ENCODE measurements around the gene IDH3A.

Gene IDH3A

DNA sequence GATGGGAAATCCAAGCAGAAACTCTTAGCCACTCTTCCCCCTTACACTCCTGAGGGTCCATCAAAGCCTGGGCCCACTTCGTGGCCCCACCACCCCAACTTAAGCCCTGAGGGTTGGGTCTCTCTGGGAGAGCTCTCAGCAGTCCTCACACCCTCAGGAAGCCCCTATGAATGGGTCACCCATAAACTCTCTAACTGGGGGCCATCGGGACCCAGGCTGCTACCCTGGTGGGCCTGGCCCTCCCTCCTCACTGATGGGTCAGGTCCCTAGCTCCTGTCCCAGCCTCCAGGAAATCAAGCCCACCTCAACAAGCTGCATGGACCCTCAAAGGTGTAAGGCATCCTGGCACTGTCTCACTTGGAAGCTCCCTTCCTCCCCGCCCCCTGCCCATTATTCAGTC, 37.4 kb upstream of the IDH3A start:
- TF ChIP-seq ZC3H10 (CRISPR knock-in tag; IDR thresholded peaks at IDR 0.05) = no peak
- TF ChIP-seq, protein P1, sequence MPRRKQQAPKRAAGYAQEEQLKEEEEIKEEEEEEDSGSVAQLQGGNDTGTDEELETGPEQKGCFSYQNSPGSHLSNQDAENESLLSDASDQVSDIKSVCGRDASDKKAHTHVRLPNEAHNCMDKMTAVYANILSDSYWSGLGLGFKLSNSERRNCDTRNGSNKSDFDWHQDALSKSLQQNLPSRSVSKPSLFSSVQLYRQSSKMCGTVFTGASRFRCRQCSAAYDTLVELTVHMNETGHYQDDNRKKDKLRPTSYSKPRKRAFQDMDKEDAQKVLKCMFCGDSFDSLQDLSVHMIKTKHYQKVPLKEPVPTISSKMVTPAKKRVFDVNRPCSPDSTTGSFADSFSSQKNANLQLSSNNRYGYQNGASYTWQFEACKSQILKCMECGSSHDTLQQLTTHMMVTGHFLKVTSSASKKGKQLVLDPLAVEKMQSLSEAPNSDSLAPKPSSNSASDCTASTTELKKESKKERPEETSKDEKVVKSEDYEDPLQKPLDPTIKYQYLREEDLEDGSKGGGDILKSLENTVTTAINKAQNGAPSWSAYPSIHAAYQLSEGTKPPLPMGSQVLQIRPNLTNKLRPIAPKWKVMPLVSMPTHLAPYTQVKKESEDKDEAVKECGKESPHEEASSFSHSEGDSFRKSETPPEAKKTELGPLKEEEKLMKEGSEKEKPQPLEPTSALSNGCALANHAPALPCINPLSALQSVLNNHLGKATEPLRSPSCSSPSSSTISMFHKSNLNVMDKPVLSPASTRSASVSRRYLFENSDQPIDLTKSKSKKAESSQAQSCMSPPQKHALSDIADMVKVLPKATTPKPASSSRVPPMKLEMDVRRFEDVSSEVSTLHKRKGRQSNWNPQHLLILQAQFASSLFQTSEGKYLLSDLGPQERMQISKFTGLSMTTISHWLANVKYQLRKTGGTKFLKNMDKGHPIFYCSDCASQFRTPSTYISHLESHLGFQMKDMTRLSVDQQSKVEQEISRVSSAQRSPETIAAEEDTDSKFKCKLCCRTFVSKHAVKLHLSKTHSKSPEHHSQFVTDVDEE (CRISPR knock-in tag; IDR thresholded peaks at IDR 0.05) = no peak
- TF ChIP-seq BACH2 (CRISPR knock-in tag; IDR thresholded peaks at IDR 0.05; ENCODE audit: borderline replicate concordance) = no peak
- TF ChIP-seq, protein P2, sequence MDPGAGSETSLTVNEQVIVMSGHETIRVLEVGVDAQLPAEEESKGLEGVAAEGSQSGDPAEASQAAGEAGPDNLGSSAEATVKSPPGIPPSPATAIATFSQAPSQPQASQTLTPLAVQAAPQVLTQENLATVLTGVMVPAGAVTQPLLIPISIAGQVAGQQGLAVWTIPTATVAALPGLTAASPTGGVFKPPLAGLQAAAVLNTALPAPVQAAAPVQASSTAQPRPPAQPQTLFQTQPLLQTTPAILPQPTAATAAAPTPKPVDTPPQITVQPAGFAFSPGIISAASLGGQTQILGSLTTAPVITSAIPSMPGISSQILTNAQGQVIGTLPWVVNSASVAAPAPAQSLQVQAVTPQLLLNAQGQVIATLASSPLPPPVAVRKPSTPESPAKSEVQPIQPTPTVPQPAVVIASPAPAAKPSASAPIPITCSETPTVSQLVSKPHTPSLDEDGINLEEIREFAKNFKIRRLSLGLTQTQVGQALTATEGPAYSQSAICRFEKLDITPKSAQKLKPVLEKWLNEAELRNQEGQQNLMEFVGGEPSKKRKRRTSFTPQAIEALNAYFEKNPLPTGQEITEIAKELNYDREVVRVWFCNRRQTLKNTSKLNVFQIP (CRISPR knock-in tag; IDR thresholded peaks at IDR 0.05; ENCODE audit: borderline replicate concordance, low read depth) = no peak
- no peak for TF ChIP-seq ZFP30 (CRISPR knock-in tag; IDR thresholded peaks at IDR 0.05)
- no peak for TF ChIP-seq CSDC2 (CRISPR knock-in tag; IDR thresholded peaks at IDR 0.05)
- TF ChIP-seq, protein P3, sequence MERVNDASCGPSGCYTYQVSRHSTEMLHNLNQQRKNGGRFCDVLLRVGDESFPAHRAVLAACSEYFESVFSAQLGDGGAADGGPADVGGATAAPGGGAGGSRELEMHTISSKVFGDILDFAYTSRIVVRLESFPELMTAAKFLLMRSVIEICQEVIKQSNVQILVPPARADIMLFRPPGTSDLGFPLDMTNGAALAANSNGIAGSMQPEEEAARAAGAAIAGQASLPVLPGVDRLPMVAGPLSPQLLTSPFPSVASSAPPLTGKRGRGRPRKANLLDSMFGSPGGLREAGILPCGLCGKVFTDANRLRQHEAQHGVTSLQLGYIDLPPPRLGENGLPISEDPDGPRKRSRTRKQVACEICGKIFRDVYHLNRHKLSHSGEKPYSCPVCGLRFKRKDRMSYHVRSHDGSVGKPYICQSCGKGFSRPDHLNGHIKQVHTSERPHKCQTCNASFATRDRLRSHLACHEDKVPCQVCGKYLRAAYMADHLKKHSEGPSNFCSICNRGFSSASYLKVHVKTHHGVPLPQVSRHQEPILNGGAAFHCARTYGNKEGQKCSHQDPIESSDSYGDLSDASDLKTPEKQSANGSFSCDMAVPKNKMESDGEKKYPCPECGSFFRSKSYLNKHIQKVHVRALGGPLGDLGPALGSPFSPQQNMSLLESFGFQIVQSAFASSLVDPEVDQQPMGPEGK (CRISPR knock-in tag; IDR thresholded peaks at IDR 0.05; ENCODE audit: borderline replicate concordance) = no peak
- no peak for TF ChIP-seq ZNF70 (CRISPR knock-in tag; IDR thresholded peaks at IDR 0.05)
- TF ChIP-seq, protein P4, sequence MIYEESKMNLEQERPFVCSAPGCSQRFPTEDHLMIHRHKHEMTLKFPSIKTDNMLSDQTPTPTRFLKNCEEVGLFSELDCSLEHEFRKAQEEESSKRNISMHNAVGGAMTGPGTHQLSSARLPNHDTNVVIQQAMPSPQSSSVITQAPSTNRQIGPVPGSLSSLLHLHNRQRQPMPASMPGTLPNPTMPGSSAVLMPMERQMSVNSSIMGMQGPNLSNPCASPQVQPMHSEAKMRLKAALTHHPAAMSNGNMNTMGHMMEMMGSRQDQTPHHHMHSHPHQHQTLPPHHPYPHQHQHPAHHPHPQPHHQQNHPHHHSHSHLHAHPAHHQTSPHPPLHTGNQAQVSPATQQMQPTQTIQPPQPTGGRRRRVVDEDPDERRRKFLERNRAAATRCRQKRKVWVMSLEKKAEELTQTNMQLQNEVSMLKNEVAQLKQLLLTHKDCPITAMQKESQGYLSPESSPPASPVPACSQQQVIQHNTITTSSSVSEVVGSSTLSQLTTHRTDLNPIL (CRISPR knock-in tag; IDR thresholded peaks at IDR 0.05; ENCODE audit: low read depth) = no peak
- no peak for TF ChIP-seq ZFP3 (CRISPR knock-in tag; IDR thresholded peaks at IDR 0.05)
- no peak for TF ChIP-seq TCF4 (CRISPR knock-in tag; IDR thresholded peaks at IDR 0.05; ENCODE audit: borderline replicate concordance)
- no peak for TF ChIP-seq ZNF565 (CRISPR knock-in tag; conservative IDR thresholded peaks at IDR 0.05; ENCODE audit: low read depth)
- TF ChIP-seq ISL1 (CRISPR knock-in tag; IDR thresholded peaks at IDR 0.05) = no peak
- no peak for TF ChIP-seq GLIS3 (CRISPR knock-in tag; IDR thresholded peaks at IDR 0.05)
- TF ChIP-seq ARNTL (CRISPR knock-in tag; IDR thresholded peaks at IDR 0.05; ENCODE audit: borderline replicate concordance, low read depth) = no peak
- TF ChIP-seq OSR1 (CRISPR knock-in tag; IDR thresholded peaks at IDR 0.05) = no peak
- no peak for TF ChIP-seq ZNF8 (CRISPR knock-in tag; IDR thresholded peaks at IDR 0.05)
- no peak for TF ChIP-seq RARB (CRISPR knock-in tag; IDR thresholded peaks at IDR 0.05)
- no peak for TF ChIP-seq PPARA (CRISPR knock-in tag; IDR thresholded peaks at IDR 0.05; ENCODE audit: borderline replicate concordance)
- no peak for ATAC-seq

DNA sequence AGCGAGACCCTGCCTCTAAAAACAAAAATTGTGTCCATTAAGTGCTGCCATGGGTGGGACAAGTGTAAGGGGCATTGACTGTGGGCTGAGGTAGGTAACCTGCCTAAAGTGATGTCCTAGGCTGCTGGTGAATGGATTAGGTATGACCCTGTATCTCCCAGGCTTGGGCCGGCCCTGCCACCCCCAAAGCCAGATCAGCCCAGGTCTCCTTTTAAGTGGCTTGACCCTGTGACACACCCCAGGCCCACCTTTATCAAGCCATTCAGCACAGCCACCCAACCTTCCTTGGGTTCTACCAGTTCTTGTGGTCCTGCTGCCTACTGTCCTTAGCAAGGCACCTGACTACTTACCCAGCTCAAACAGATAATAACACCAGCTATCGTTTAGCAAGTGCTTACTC, 36.6 kb upstream of the IDH3A start:
- TF ChIP-seq ESRRG (CRISPR knock-in tag; IDR thresholded peaks at IDR 0.05) (no peak), ARNTL (CRISPR knock-in tag; IDR thresholded peaks at IDR 0.05; ENCODE audit: borderline replicate concordance, low read depth) (no peak), GLIS3 (CRISPR knock-in tag; IDR thresholded peaks at IDR 0.05) (no peak), CSDC2 (CRISPR knock-in tag; IDR thresholded peaks at IDR 0.05) (no peak), TOX (CRISPR knock-in tag; IDR thresholded peaks at IDR 0.05; ENCODE audit: borderline replicate concordance) (no peak), BACH2 (CRISPR knock-in tag; IDR thresholded peaks at IDR 0.05; ENCODE audit: borderline replicate concordance) (no peak), TCF4 (CRISPR knock-in tag; IDR thresholded peaks at IDR 0.05; ENCODE audit: borderline replicate concordance) (no peak), SNAI2 (CRISPR knock-in tag; IDR thresholded peaks at IDR 0.05) (no peak), ZC3H10 (CRISPR knock-in tag; IDR thresholded peaks at IDR 0.05) (no peak)
- TF ChIP-seq, protein P2 (CRISPR knock-in tag; IDR thresholded peaks at IDR 0.05; ENCODE audit: borderline replicate concordance, low read depth) = no peak
- TF ChIP-seq, protein P4 (CRISPR knock-in tag; IDR thresholded peaks at IDR 0.05; ENCODE audit: low read depth) = no peak
- TF ChIP-seq, protein P5, sequence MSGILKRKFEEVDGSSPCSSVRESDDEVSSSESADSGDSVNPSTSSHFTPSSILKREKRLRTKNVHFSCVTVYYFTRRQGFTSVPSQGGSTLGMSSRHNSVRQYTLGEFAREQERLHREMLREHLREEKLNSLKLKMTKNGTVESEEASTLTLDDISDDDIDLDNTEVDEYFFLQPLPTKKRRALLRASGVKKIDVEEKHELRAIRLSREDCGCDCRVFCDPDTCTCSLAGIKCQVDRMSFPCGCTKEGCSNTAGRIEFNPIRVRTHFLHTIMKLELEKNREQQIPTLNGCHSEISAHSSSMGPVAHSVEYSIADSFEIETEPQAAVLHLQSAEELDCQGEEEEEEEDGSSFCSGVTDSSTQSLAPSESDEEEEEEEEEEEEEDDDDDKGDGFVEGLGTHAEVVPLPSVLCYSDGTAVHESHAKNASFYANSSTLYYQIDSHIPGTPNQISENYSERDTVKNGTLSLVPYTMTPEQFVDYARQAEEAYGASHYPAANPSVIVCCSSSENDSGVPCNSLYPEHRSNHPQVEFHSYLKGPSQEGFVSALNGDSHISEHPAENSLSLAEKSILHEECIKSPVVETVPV (CRISPR knock-in tag; IDR thresholded peaks at IDR 0.05) = no peak

More for the DNA sequence above, 36.6 kb upstream of the IDH3A start:
- no peak for ATAC-seq

Measured in SK-N-SH treated with all-trans-retinoic acid at 6 μM for 48 hours (cell line).